H9 (cell line): Measurements from ENCODE around the gene ZNF709. TPM values are rescaled to one million over a fixed set of nuclear protein-coding genes. Genes with fewer than 3 reads are reported as not detected.
"Not testable (repeated sequence)": the region's sequence is repeated elsewhere in the genome, so short reads cannot be mapped to it uniquely, and the experiment has no call there.

Experiments used
- DNase-seq: peaks from one replicate; pipeline ENCODE4 v3.0.0-alpha.2; 2017
- H2AFZ ChIP-seq: one replicate; pipeline ENCODE4 v1.6.1; 2013; ENCODE audit warnings: mild to moderate bottlenecking, low read length, control low read depth, moderate library complexity
- H2AK5ac ChIP-seq: 2 replicates; pipeline ENCODE4 v1.6.1; 2013; ENCODE audit warnings: low read length, control low read depth, mixed read lengths; ENCODE audit not compliant: insufficient read length
- H2BK120ac ChIP-seq: one replicate; pipeline ENCODE4 v1.6.1; 2013; ENCODE audit warnings: low read depth, mild to moderate bottlenecking, low read length, control low read depth, inconsistent platforms; ENCODE audit not compliant: poor library complexity, severe bottlenecking
- H2BK12ac ChIP-seq: 2 replicates; pipeline ENCODE4 v1.6.1; 2013; ENCODE audit warnings: low read length, control low read depth, mixed read lengths, low read depth; ENCODE audit not compliant: insufficient read length
- H2BK15ac ChIP-seq: 2 replicates; pipeline ENCODE4 v1.6.1; 2013; ENCODE audit warnings: low read depth, low read length, control low read depth
- H2BK20ac ChIP-seq: one replicate; pipeline ENCODE4 v1.6.1; 2013; ENCODE audit warnings: low read depth, mild to moderate bottlenecking, low read length, control low read depth, inconsistent platforms; ENCODE audit not compliant: poor library complexity, severe bottlenecking
- H2BK5ac ChIP-seq: 2 replicates; pipeline ENCODE4 v1.6.1; 2013; ENCODE audit warnings: low read length, control low read depth, mixed read lengths; ENCODE audit not compliant: insufficient read length
- H3K14ac ChIP-seq: 2 replicates; pipeline ENCODE4 v1.6.1; 2013; ENCODE audit warnings: low read length, control low read depth; ENCODE audit not compliant: insufficient read depth
- H3K18ac ChIP-seq: 2 replicates; pipeline ENCODE4 v1.6.1; 2013; ENCODE audit warnings: low read depth, mild to moderate bottlenecking, mixed read lengths, low read length, control low read depth; ENCODE audit not compliant: insufficient read length
- H3K23ac ChIP-seq: 2 replicates; pipeline ENCODE4 v1.6.1; 2013; ENCODE audit warnings: low read length, control low read depth, mixed read lengths, low read depth; ENCODE audit not compliant: insufficient read length
- H3K23me2 ChIP-seq: 2 replicates; pipeline ENCODE4 v1.6.1; 2013; ENCODE audit warnings: low read depth, mild to moderate bottlenecking, mixed read lengths, low read length, control low read depth; ENCODE audit not compliant: insufficient read length, poor library complexity, severe bottlenecking
- H3K27ac ChIP-seq: 2 replicates; pipeline ENCODE4 v1.5.1; 2013; ENCODE audit warnings: low read length, control low read depth, mixed read lengths, low read depth; ENCODE audit not compliant: insufficient read length
- H3K27me3 ChIP-seq: 2 replicates; pipeline ENCODE4 v1.6.1; 2013; ENCODE audit warnings: low read length, control low read depth, inconsistent platforms; ENCODE audit not compliant: insufficient read depth
- H3K4ac ChIP-seq: 2 replicates; pipeline ENCODE4 v1.6.1; 2013; ENCODE audit warnings: low read depth, mild to moderate bottlenecking, control low read depth, inconsistent platforms, low read length, moderate library complexity
- H3K4me1 ChIP-seq: 2 replicates; pipeline ENCODE4 v1.6.1; 2013; ENCODE audit warnings: low read length, control low read depth, inconsistent platforms; ENCODE audit not compliant: insufficient read depth
- H3K4me2 ChIP-seq: 2 replicates; pipeline ENCODE4 v1.6.1; 2013; ENCODE audit warnings: low read length, control low read depth, mixed read lengths; ENCODE audit not compliant: insufficient read length, insufficient read depth
- H3K56ac ChIP-seq: 2 replicates; pipeline ENCODE4 v1.6.1; 2013; ENCODE audit warnings: low read depth, mild to moderate bottlenecking, mixed read lengths, low read length, control low read depth; ENCODE audit not compliant: insufficient read length
- H3K79me1 ChIP-seq: 2 replicates; pipeline ENCODE4 v1.6.1; 2013; ENCODE audit warnings: low read depth, mild to moderate bottlenecking, moderate library complexity, low read length, control low read depth, inconsistent platforms; ENCODE audit not compliant: insufficient read depth, poor library complexity, severe bottlenecking
- H3K79me2 ChIP-seq: 2 replicates; pipeline ENCODE4 v1.6.1; 2013; ENCODE audit warnings: low read length, control low read depth, inconsistent platforms; ENCODE audit not compliant: insufficient read depth
- H3K9ac ChIP-seq: 2 replicates; pipeline ENCODE4 v1.6.1; 2013; ENCODE audit warnings: low read length, control low read depth, mixed read lengths; ENCODE audit not compliant: insufficient read length; ENCODE audit errors: extremely low read depth
- H3K9me3 ChIP-seq: one replicate; pipeline ENCODE4 v1.6.1; 2013; ENCODE audit warnings: low read depth, low read length, inconsistent platforms; ENCODE audit not compliant: control insufficient read depth
- H3T11ph ChIP-seq: one replicate; pipeline ENCODE4 v1.6.1; 2013; ENCODE audit warnings: mild to moderate bottlenecking, low read length, control low read depth, inconsistent platforms
- H4K20me1 ChIP-seq: one replicate; pipeline ENCODE4 v1.6.1; 2013; ENCODE audit not compliant: control insufficient read depth, insufficient read length, insufficient read depth
- H4K5ac ChIP-seq: 2 replicates; pipeline ENCODE4 v1.6.1; 2013; ENCODE audit warnings: low read depth, mild to moderate bottlenecking, mixed read lengths, low read length, control low read depth; ENCODE audit not compliant: insufficient read length
- H4K8ac ChIP-seq: replicated peaks from 2 replicates; pipeline ENCODE4 v1.6.1; 2013; ENCODE audit warnings: low read length, control low read depth, mixed read lengths, low read depth; ENCODE audit not compliant: insufficient read length
- H4K91ac ChIP-seq: 2 replicates; pipeline ENCODE4 v1.6.1; 2013; ENCODE audit warnings: low read depth, mild to moderate bottlenecking, moderate library complexity, mixed read lengths, low read length, control low read depth; ENCODE audit not compliant: insufficient read length
- H3K27ac Mint-ChIP-seq, 3 experiments: 2 replicates in 2 of 3; 3 replicates in 1 of 3; pipeline ENCODE4 v1.8.0; 2020 to 2021; ENCODE audit warnings: mixed read lengths in 3 of 3, mild to moderate bottlenecking in 1 of 3, moderate library complexity in 1 of 3
- H3K27me3 Mint-ChIP-seq: 2 replicates; pipeline ENCODE4 v1.8.0; 2021; ENCODE audit warnings: low read depth, mild to moderate bottlenecking, moderate library complexity, mixed read lengths
- H3K36me3 Mint-ChIP-seq, 3 experiments: 2 replicates in 2 of 3; 3 replicates in 1 of 3; pipeline ENCODE4 v1.8.0; 2020 to 2021; ENCODE audit warnings: low read depth in 3 of 3, mixed read lengths in 3 of 3; ENCODE audit not compliant: insufficient read depth in 1 of 3
- H3K4me1 Mint-ChIP-seq, 2 experiments: 2 replicates each; pipeline ENCODE4 v1.8.0; 2020; ENCODE audit warnings: mixed read lengths in 2 of 2
- H3K4me3 Mint-ChIP-seq, 2 experiments: 2 replicates in 1 of 2; 3 replicates in 1 of 2; pipeline ENCODE4 v1.8.0; 2020 to 2021; ENCODE audit warnings: mild to moderate bottlenecking in 2 of 2, mixed read lengths in 2 of 2, moderate library complexity in 1 of 2
- H3K9me3 Mint-ChIP-seq, 2 experiments: 2 replicates in 1 of 2; 3 replicates in 1 of 2; pipeline ENCODE4 v1.8.0; 2020; ENCODE audit warnings: mild to moderate bottlenecking in 2 of 2, mixed read lengths in 2 of 2, moderate library complexity in 1 of 2
- WGBS: extraction: QIAGEN DNeasy Blood & Tissue Kit; methylation state at CpG from one replicate; pipeline ENCODE4 v1.1.7; 2013; ENCODE audit warnings: missing lambda C conversion rate, low lambda C conversion rate, mixed read lengths; ENCODE audit not compliant: insufficient read length; ENCODE audit errors: extremely low coverage; 5-methylcytosine and 5-hydroxymethylcytosine counted together
- total RNA-seq: library from RNA; stranded (reverse); gene quantifications from 2 replicates; pipeline ENCODE4 v1.2.1, GENCODE V29; 2021
- TF ChIP-seq, protein P1 (sequence below): fragments of 200-600 bp; sonication (generic); conservative IDR thresholded peaks from 3 replicates; pipeline ENCODE4 v1.8.0; 2021; ENCODE audit warnings: antibody characterized with exemption, mild to moderate bottlenecking

The ZNF709 gene
- total RNA-seq, 1 experiment from 2014 or later = 2.1 TPM

DNA sequence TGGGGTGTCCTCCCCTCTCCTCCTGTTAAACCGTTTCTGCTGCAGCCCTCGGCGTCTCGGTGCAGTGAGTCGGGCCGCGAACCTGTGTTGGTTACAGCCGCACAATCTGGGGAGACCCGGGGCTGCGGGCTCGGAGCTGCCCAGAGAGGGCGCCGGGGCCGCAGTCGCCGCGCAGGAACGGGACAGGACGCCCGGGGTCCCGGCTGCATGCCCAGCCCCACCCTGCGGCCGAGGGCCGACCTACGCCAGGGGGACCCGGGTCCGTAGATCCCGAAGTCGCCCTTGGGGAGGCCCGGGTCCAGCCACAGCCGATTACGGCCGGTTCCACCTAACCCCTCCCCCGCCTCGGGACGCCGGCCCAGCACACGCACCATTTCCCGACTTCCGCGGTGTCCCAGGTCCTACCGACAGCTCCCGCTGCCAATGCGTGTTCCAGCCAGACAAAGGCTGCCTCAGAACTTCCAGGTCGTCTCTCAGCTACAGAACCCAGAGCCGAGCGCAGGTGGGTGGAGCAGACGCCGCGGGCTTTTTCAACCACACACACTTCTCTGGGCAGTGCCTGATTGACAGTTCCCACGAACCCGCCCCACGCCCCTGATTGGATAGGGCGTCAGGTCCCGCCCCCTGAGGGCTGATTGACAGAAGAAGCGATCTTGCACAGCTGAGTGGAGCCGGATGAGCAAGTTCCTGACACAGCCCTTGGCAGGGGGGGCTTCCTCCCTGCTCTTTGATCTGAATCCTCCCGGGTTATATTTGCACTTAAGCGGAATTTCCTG, 43.9 kb downstream of the ZNF709 start, which contains the start of gene ZNF443:
Gene ZNF443, minus strand, starts transcription at position 481 of the 776 bp plus-strand sequence. Its CDS starts 107 bp downstream, at position 374.
- Histone ChIP-seq H3K9ac (peak within 1 kb of the TSS; percentile 70), H4K5ac (no peak within 1 kb of the TSS), H2AK5ac (no peak within 1 kb of the TSS), H3T11ph (no peak within 1 kb of the TSS), H3K27ac (no peak within 1 kb of the TSS), H2BK12ac (no peak within 1 kb of the TSS), H3K18ac (no peak within 1 kb of the TSS), H2BK15ac (no peak within 1 kb of the TSS), H2BK20ac (no peak within 1 kb of the TSS), H2BK120ac (no peak within 1 kb of the TSS), H3K23me2 (peaks cover 3% of the 10 kb centered on the region), H3K4me1 (no peaks in the 10 kb centered on the region; the same call in 1 of the 2 replicates), H3K56ac (no peak within 1 kb of the TSS), H4K91ac (no peak within 1 kb of the TSS), H4K20me1 (no peaks in the 10 kb centered on the region), H3K9me3 (no peaks in the 10 kb centered on the region), H3K14ac (peak within 1 kb of the TSS; percentile 75; the same call in 1 of the 2 replicates), H3K4ac (no peak within 1 kb of the TSS), H3K23ac (no peak within 1 kb of the TSS), H3K79me2 (no peaks in the 10 kb centered on the region; the same call in 1 of the 2 replicates), H3K27me3 (no peaks in the 10 kb centered on the region), H3K79me1 (no peaks in the 10 kb centered on the region), H3K4me2 (peak within 1 kb of the TSS; percentile 88), H2BK5ac (no peak within 1 kb of the TSS), H2AFZ (no peak within 1 kb of the TSS), H4K8ac (no peak within 1 kb of the TSS)
- TF ChIP-seq, protein P1, sequence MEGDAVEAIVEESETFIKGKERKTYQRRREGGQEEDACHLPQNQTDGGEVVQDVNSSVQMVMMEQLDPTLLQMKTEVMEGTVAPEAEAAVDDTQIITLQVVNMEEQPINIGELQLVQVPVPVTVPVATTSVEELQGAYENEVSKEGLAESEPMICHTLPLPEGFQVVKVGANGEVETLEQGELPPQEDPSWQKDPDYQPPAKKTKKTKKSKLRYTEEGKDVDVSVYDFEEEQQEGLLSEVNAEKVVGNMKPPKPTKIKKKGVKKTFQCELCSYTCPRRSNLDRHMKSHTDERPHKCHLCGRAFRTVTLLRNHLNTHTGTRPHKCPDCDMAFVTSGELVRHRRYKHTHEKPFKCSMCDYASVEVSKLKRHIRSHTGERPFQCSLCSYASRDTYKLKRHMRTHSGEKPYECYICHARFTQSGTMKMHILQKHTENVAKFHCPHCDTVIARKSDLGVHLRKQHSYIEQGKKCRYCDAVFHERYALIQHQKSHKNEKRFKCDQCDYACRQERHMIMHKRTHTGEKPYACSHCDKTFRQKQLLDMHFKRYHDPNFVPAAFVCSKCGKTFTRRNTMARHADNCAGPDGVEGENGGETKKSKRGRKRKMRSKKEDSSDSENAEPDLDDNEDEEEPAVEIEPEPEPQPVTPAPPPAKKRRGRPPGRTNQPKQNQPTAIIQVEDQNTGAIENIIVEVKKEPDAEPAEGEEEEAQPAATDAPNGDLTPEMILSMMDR = no peak; the same call in 1 of the 3 replicates
- WGBS = no CpG with 5 or more reads among the region's 59 CpGs
- peaks cover 4 to 11% of the 10 kb centered on the region in 2 experiments; a peak in 3 of 4 replicates for H3K4me1 Mint-ChIP-seq
- peak within 1 kb of the TSS; percentile 94 to 99 for H3K4me3 Mint-ChIP-seq
- peaks cover 26 to 30% of the 10 kb centered on the region in 2 experiments for H3K9me3 Mint-ChIP-seq
- DNase-seq = peak; percentile 99
- H3K36me3 Mint-ChIP-seq = peaks cover 3 to 16% (median 9%) of the 10 kb centered on the region in 3 experiments
- peak within 1 kb of the TSS; percentile 97 to 99 (median 97) for H3K27ac Mint-ChIP-seq
- H3K27me3 Mint-ChIP-seq = peaks cover 6% of the 10 kb centered on the region

DNA sequence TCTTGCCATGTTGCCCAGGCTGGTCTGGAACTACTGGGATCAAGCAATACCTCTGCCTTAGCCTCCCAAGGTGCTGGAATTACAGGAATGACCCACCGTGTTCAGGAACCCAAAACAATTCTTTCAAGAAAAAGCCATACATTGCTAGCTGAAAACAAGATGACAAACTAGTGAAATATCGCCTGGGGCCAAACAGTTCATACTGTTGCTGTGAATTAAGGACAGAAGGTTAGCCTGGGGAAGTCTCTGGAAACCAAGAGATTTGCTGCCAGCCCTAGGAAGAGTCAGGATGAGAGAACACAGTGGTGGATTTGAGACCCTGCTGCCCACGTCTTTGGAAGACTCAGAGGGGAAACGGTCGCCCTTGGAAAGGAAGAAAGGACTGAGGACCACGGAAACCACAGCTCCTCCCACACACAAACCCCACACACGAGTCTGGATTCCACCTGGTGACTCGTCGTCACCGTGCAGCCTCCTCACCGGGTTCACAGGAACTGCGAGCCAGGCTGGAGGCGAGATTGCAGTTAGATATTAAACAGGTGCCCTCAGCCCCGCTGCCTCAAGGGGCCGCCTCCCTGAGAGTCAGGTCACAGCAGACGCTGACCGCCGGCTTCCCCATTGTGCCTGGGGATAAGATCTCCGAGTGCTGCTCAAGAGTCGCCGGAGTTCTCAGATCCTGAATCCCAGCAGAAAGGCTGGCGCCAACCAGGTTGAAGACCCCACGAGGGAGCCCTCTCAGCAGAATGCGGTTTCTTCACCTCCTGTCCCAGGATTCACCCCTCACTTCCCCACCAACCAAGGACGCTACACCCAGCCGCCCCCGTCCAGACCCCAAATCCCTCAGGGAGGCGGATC, 44.7 kb downstream of the ZNF709 start:
- not testable (repeated sequence) for H3K27me3 ChIP-seq, H4K20me1 ChIP-seq, H4K8ac ChIP-seq, H3K4me1 ChIP-seq, H2BK15ac ChIP-seq, H3K56ac ChIP-seq, H2AK5ac ChIP-seq, H2BK120ac ChIP-seq, H3K27me3 Mint-ChIP-seq, H4K91ac ChIP-seq, H3K23me2 ChIP-seq, H2BK5ac ChIP-seq, H3T11ph ChIP-seq, H2BK20ac ChIP-seq, H2AFZ ChIP-seq, H2BK12ac ChIP-seq, H3K4ac ChIP-seq, H3K79me1 ChIP-seq, H3K79me2 ChIP-seq, H3K23ac ChIP-seq, H3K9me3 ChIP-seq, H3K18ac ChIP-seq, H4K5ac ChIP-seq, H3K27ac ChIP-seq
- Mint-ChIP-seq H3K4me1 (peaks cover 4 to 11% of the 10 kb centered on the region in 2 experiments; a peak in 3 of 4 replicates), H3K9me3 (peaks cover 23 to 30% of the 10 kb centered on the region in 2 experiments), H3K27ac (peak overlapping the region; percentile 77 to 97 (median 94); a peak in 5 of 7 replicates), H3K36me3 (peaks cover 3 to 18% (median 9%) of the 10 kb centered on the region in 3 experiments), H3K4me3 (peak overlapping the region; percentile 94 to 99)
- peak overlapping the region; percentile 88 for H3K4me2 ChIP-seq
- WGBS = no CpG with 5 or more reads among the region's 28 CpGs
- H3K14ac ChIP-seq = peak overlapping the region; percentile 71; the same call in 1 of the 2 replicates
- H3K9ac ChIP-seq = peak overlapping the region; percentile 70
- DNase-seq = peak; percentile 37
